SK-N-MC (cell line): ENCODE results near the gene PDE1C.

ENCODE experiments used
- EZH2 ChIP-seq: fragments of 200-600 bp; sonication (generic); IDR thresholded peaks from one replicate; pipeline ENCODE4 v1.6.1; 2017; ENCODE audit warnings: antibody characterized with exemption
- FOXP2 ChIP-seq: optimal IDR thresholded peaks from 2 replicates; pipeline ENCODE3; 2011; ENCODE audit warnings: mild to moderate bottlenecking, moderate library complexity; ENCODE audit not compliant: insufficient read depth; ENCODE audit errors: extremely low read length, control extremely low read depth
- POLR2AphosphoS5 ChIP-seq: IDR thresholded peaks from 2 replicates; pipeline ENCODE4 v1.6.1; 2012; ENCODE audit warnings: mild to moderate bottlenecking, low read depth, low read length, borderline replicate concordance

GRCh38 chr7:31995134-31995533 is 75.1 kb downstream of the PDE1C start:
- TF ChIP-seq EZH2 (no peak), POLR2AphosphoS5 (no peak), FOXP2 (no peak)
